Large intestine (tissue), 3 donors: Measurements from ENCODE around the gene LDHD. TPM values are rescaled to one million over a fixed set of nuclear protein-coding genes. Genes with fewer than 3 reads are reported as not detected.
A peak's percentile ranks its signal among the peaks of the same experiment; 100 is the strongest.

Experiments used
- DNase-seq, 2 donors: peaks; one replicate each; pipeline versions ENCODE4 v3.0.0 to v3.0.0-alpha.2; 2013
- H3K27ac ChIP-seq: one replicate; pipeline ENCODE4 v1.5.1; 2013; ENCODE audit warnings: low read length
- H3K27me3 ChIP-seq: 2 replicates; pipeline ENCODE4 v1.6.1; 2013; ENCODE audit warnings: low read length; ENCODE audit not compliant: control insufficient read depth, insufficient read depth
- H3K36me3 ChIP-seq: 2 replicates; pipeline ENCODE4 v1.6.1; 2013; ENCODE audit warnings: low read length; ENCODE audit not compliant: control insufficient read depth, insufficient read depth
- H3K4me1 ChIP-seq: one replicate; pipeline ENCODE4 v1.6.1; 2013; ENCODE audit warnings: low read length; ENCODE audit not compliant: control insufficient read depth, insufficient read depth
- H3K4me3 ChIP-seq: one replicate; pipeline ENCODE4 v1.5.1; 2013; ENCODE audit warnings: low read length
- H3K9me3 ChIP-seq: one replicate; pipeline ENCODE4 v1.6.1; 2013; ENCODE audit warnings: mild to moderate bottlenecking, low read depth, low read length, moderate library complexity; ENCODE audit not compliant: control insufficient read depth
- whole genome bisulfite sequencing: methylation state at CpG from one replicate; pipeline ENCODE4 v1.1.5; 2013; ENCODE audit warnings: low lambda C conversion rate; ENCODE audit not compliant: insufficient coverage; 5-methylcytosine and 5-hydroxymethylcytosine counted together
- polyA plus RNA-seq: library from polyadenylated mRNA; unstranded; fragments of 120-200 nt; gene quantifications from one replicate; pipeline ENCODE4 v1.2.1, GENCODE V29; 2013

The LDHD gene
- polyA plus RNA-seq, 1 donor = 2.2 TPM

DNA sequence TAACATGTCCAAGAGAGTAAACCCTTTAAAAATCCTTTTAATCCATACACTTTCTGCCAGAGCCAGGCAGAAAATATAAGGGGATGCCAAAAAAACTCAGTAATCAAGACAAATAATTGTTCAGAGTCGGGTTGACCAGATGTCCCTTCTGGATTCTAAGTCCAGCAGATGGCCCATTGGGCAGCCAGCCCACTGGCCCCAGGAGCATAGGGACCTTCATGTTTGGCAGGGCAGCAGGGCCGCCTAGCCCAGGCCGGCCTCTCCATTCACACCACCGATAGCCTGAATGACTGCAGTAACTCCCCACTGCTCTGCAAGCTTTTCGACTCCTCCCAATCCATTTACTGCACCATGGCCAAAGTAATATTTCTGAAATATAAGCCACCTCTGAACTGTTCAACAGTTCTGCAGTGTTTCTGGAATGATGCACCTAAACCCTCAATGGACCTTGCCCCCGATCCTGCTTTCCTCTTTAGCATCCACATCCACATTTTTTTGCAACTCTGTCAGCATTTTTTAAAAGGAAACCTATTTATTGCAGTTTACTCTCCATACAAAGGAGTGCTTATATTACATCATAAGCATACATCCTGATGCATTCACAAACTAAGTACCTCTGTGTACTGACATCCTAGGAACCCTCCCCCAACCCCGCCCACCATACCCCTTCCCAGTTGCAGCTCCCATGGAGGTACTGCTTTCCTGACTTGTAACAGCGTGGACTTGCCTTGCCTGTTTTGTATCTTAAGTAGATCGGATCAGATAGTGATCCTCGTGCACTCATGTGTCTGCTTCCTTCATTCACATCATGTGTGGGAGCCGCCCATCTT lies 46.4 kb downstream of the LDHD start:
- H3K4me1 ChIP-seq = peaks cover 13% of the 10 kb centered on the region
- WGBS = 64% methylated on average over 3 of the region's 11 CpGs
- no peaks in the 10 kb centered on the region for H3K27me3 ChIP-seq
- no peak overlapping the region for H3K4me3 ChIP-seq
- no peaks in the 10 kb centered on the region for H3K9me3 ChIP-seq
- H3K36me3 ChIP-seq = no peaks in the 10 kb centered on the region
- H3K27ac ChIP-seq = peak overlapping the region; percentile 16
- DNase-seq = peak; percentile 33 to 43

DNA sequence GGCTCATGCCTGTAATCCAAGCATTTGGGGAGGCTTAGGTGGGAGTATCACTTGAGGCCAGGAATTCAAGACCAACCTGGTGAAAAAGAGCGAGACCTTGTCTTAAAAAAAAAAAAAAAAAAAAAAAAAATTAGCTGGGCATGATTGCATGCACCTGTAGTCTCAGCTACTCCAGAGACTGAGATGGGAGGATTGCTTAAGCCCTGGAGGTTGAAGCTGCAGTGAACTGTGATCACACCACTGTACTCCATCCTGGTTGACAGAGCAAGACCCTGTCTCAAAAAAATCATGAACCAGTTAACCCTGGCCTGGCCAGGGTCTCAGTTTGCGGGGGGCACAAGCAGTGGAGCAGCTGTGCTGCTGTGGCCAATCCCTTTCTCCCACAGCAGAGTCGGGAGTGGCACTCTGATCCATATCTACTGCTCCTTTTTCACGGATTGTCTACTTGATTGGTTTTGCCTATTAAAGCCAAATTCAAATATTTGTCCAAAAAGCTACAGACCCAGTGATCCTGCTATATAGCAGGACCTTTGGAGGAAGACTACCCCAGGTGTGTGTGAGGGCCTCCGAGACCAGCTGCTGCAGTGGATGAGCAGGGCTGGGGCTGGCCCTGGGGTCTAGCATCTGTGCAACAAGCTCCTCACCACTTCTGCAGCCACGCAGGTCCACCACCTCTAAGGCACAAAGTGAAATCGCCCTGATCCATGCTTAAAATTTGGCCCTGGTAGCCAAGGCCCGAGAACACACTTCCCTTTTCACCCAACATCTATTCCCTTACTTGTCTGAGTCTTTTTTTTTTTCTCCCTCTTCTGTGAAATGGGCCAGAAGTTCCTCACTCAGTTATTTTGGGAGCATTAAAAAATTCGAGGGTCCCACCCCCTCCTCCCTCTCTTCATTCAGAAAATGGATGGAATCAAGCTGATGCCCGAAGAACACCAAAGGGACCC lies 48.2 kb downstream of the LDHD start:
- no peak for DNase-seq
- Histone ChIP-seq H3K9me3 (peaks cover 4% of the 10 kb centered on the region), H3K36me3 (no peaks in the 10 kb centered on the region), H3K27ac (no peak overlapping the region), H3K4me3 (no peak overlapping the region), H3K27me3 (no peaks in the 10 kb centered on the region), H3K4me1 (peaks cover 22% of the 10 kb centered on the region)
- WGBS = 92% methylated on average over 4 of the region's 10 CpGs

DNA sequence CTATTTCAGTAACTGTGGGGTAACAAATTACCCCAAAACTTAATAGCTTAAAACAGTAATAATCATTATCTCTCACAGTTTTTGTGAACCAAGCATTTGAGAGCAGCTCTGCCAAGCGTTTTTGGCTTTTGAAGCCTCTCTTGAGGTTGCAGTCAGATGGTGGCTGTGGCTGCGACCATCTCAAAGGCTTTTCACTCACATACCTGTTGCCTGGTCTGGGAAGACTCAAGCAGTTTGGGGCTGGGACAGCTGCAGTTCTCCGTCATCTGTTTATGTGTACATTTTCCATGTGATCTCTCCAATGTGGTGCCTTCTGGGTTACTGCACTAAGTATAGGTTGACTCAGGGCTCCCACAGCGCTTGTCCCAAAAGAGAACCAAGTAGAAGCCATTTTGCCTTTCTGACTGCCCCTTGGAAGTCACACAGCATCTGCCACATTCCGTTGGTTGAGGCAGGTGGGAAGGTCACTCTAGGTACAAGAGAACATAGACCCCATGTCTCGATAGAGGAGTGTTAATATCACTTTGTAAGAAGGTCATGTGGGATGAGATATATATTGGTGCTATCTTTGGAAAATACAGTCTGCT lies 49.6 kb downstream of the LDHD start:
- Histone ChIP-seq H3K4me3 (no peak overlapping the region), H3K27me3 (no peaks in the 10 kb centered on the region), H3K4me1 (peaks cover 22% of the 10 kb centered on the region), H3K9me3 (peaks cover 4% of the 10 kb centered on the region), H3K27ac (no peak overlapping the region), H3K36me3 (no peaks in the 10 kb centered on the region)
- no peak for DNase-seq
- 80% methylated on average over 1 of the region's 6 CpGs for WGBS

DNA sequence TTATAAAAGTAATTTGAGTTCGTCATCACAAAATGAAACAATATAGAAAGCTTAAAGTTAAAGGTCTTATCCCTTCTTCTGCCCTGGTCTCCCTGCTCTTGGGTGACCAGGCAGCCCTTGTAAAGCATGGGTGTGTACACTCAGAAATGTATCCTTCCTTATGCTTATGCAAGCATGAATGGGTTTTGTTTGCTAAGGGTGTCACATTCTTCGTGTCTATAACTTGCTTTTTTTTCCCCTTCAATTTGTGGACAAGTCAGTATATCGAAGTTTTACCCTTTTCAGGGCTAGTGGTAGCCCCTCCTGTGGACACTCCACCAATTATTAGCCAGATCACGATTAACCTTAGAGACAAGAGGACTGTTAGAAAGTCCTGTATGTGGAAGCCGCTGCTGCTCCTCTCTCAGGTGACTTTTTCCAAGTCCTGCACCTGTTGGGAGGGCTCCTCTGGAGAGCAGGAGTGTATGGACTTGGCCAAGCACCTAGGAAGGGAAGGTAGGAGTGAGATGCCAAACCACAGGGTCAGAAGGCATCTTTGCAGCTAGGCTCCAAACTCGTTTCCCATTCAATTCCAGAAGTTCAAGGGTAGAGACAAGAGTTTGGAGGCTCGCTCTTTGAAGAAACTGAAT lies 50.9 kb downstream of the LDHD start:
- no peaks in the 10 kb centered on the region for H3K36me3 ChIP-seq
- peak overlapping the region; percentile 5 for H3K4me3 ChIP-seq
- H3K27ac ChIP-seq = peak overlapping the region; percentile 91
- no peaks in the 10 kb centered on the region for H3K27me3 ChIP-seq
- DNase-seq = peak; percentile 54 to 72
- H3K4me1 ChIP-seq = peaks cover 22% of the 10 kb centered on the region
- WGBS = 80% methylated on average over 2 of the region's 7 CpGs
- H3K9me3 ChIP-seq = peaks cover 4% of the 10 kb centered on the region

DNA sequence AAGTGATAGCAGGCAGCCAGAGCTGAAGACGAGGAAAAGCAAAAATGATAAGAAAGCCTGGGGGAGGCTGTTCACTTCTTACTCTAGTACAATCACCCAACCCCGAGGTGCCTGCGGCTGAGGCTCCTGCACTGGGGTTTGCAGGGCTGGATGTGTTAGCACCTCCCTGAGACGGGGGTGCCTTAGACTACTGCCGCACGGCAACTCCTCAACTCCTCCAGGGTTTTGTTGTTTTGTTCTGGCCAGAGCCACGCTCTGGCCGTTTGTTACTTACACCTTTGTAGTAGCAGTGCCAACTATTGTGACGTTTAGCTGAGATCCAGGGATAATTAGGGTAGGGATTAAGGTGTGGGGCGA lies 51.5 kb downstream of the LDHD start:
- 83% methylated on average over 1 of the region's 10 CpGs for WGBS
- DNase-seq = no peak
- peaks cover 22% of the 10 kb centered on the region for H3K4me1 ChIP-seq
- H3K4me3 ChIP-seq = peak overlapping the region; percentile 5
- H3K27ac ChIP-seq = peak overlapping the region; percentile 91
- peaks cover 4% of the 10 kb centered on the region for H3K9me3 ChIP-seq
- H3K27me3 ChIP-seq = no peaks in the 10 kb centered on the region
- H3K36me3 ChIP-seq = no peaks in the 10 kb centered on the region

DNA sequence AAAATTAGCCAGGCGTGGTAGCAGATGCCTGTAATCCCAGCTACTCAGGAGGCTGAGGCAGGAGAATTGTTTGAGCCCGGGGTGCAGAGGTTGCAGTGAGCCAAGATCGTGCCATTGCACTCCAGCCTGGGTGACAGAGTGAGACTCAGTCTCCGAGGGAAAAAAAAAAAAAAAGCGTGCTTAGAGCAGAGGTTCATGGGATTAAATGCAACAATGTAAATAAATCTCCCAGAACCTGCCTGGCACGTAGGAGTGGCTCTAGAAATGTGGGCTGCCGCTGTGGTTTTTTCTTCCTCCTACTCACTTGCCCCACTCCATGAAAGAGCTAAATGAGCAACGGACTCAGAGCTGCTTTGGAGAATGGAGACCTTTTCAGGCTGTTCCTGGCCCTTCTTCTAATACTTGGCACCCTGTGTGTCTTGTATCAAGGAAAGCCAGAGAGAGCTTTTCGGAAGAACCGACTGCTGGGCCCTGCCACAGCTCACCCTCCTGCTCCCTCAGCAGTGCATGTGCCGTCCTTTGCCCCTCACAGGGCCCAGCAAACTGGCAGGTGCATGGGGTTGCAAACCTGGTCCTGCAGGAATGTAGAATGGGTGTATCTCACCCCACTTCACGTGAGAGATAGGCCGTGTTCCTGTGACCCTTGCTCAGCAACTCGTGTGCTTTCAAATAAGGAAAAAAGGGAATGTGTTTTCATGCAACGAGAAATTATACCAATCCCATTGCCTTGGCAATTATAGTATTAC lies 52.0 kb downstream of the LDHD start:
- Histone ChIP-seq H3K27me3 (no peaks in the 10 kb centered on the region), H3K4me1 (peaks cover 16% of the 10 kb centered on the region), H3K27ac (peak overlapping the region; percentile 91), H3K9me3 (peaks cover 4% of the 10 kb centered on the region), H3K36me3 (no peaks in the 10 kb centered on the region), H3K4me3 (peak overlapping the region; percentile 5)
- DNase-seq = peak; percentile 64 to 73
- no CpG with 5 or more reads among the region's 15 CpGs for WGBS

DNA sequence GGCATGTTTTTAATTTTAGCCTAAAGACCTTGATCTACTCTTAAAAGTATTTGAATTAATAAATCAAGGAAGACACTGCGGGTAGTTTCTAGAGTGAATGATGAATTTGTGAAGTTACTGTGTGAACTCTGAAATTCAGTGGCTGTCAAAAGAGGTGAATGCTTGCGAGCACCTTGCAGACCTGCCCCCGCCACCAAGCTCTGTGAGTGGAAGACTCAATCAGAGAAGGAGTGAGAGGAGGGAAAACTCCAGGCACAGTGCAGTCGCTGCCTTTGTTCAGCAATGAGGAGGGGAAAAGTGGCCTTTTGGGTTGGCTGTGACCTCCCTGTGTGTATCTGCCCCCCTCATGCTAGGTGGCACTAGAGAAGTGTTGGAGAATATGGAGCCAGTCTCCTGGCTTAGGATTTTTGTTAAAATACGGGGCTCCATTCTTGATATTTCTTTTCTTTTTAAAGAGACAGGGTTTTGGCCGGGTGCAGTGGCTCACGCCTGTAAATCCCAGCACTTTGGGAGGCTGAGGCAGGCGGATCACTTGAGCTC lies 53.0 kb downstream of the LDHD start:
- no peak for DNase-seq
- Histone ChIP-seq H3K4me1 (peaks cover 15% of the 10 kb centered on the region), H3K4me3 (no peak overlapping the region), H3K36me3 (no peaks in the 10 kb centered on the region), H3K27me3 (no peaks in the 10 kb centered on the region), H3K9me3 (peaks cover 4% of the 10 kb centered on the region), H3K27ac (no peak overlapping the region)
- WGBS = no CpG with 5 or more reads among the region's 8 CpGs

DNA sequence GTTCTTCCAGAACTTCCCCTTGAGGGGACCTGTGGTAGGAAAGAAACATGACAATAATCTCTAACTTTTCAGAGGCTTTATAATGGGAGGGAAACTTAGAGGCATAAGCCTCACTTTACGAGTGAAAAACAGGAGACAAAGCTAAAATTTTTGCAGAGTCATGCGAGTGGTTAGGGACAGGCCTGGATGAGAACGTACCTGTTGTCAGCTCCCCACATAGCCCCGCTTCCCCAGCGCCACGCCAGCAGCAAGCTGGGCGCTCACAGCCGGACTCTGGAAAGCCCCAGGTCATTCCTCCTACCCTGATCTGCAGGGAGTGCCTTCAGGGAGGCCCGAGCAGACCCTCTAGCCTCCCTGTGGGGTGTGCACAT lies 53.6 kb downstream of the LDHD start:
- DNase-seq = no peak

DNA sequence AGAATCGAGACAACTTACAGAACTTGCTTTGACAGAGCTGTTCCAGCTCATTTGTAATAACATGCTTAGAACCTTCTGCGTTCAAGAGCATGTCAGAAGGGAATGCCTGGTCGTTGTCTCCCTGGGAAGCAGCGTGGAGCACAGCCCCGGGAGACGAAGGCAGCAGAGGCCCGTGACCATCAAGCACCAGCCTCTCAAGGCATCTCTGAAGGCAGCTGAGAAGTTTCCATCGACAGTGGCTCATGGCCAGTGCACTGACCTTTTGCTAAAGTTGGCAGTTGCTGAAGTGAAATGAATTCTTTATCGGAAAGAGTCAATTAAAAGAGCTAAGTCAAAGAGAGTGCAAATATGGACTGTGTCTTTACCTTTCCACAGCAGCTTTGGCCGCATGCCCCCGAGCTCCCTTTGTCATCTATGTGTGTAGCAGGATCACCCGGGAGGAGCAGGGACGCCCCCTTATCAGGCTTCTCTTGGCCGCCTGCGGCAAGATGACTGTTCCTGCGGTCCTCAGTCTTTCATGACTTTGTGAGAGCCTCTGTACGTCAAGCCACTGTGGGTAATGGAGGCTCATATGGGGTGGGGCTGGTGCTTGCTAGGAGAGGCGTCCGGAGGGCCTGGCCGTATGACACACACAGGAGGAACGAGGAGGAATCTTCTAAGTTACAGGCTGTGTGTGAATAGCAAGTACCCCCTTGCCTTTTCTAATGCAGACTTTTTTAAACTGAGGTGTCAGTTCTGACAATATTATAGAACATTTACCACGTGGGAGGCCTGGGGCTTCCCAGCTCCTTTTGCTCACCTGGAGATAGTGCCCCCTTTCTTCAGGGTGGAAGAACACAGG lies 54.2 kb downstream of the LDHD start:
- peaks cover 15% of the 10 kb centered on the region for H3K4me1 ChIP-seq
- no peak overlapping the region for H3K27ac ChIP-seq
- no peak for DNase-seq
- no peaks in the 10 kb centered on the region for H3K36me3 ChIP-seq
- no peak overlapping the region for H3K4me3 ChIP-seq
- H3K9me3 ChIP-seq = peaks cover 4% of the 10 kb centered on the region
- H3K27me3 ChIP-seq = no peaks in the 10 kb centered on the region
- WGBS = 80% methylated on average over 1 of the region's 22 CpGs

More for the DNA sequence above, 53.6 kb downstream of the LDHD start:
- H3K27ac ChIP-seq = no peak overlapping the region
- H3K4me3 ChIP-seq = no peak overlapping the region
- peaks cover 4% of the 10 kb centered on the region for H3K9me3 ChIP-seq
- no CpG with 5 or more reads among the region's 9 CpGs for WGBS
- H3K27me3 ChIP-seq = no peaks in the 10 kb centered on the region
- H3K4me1 ChIP-seq = peaks cover 15% of the 10 kb centered on the region
- no peaks in the 10 kb centered on the region for H3K36me3 ChIP-seq
